HS-27A (cell line): Measurements from ENCODE around the gene RAPGEF3.
A peak's percentile ranks its signal among the peaks of the same experiment; 100 is the strongest.

Experiments
- DNase-seq: peaks from one replicate; pipeline ENCODE4 v3.0.0-alpha.2; 2012; ENCODE audit warnings: low read depth, missing footprints

The RAPGEF3 gene

GRCh38 chr12:47755655-47756562 lies 2.8 kb downstream of the RAPGEF3 start:
- DNase-seq, result no peak

GRCh38 chr12:47754881-47755280 lies 3.8 kb downstream of the RAPGEF3 start:
- DNase-seq, result no peak

DNA sequence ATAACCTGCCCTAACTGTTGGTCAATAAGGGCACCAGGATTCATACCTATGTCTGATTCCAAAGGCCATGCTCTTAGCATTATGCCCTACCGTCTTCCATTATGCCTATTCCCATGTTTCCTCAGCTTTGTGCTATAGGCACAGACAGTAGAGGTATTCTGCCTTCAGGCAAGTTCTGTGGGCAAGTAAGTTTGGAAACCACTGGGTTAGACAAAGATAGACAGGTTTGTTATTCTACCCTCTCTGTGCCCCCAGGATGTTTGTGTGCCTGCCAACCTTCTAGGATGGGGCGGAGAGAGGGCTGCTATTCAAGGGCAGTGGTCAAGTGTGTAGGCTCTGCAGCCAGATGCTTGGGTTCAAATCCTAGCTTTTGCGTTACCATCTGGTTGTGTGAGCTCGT lies 4.6 kb downstream of the RAPGEF3 start:
- DNase-seq, result no peak

DNA sequence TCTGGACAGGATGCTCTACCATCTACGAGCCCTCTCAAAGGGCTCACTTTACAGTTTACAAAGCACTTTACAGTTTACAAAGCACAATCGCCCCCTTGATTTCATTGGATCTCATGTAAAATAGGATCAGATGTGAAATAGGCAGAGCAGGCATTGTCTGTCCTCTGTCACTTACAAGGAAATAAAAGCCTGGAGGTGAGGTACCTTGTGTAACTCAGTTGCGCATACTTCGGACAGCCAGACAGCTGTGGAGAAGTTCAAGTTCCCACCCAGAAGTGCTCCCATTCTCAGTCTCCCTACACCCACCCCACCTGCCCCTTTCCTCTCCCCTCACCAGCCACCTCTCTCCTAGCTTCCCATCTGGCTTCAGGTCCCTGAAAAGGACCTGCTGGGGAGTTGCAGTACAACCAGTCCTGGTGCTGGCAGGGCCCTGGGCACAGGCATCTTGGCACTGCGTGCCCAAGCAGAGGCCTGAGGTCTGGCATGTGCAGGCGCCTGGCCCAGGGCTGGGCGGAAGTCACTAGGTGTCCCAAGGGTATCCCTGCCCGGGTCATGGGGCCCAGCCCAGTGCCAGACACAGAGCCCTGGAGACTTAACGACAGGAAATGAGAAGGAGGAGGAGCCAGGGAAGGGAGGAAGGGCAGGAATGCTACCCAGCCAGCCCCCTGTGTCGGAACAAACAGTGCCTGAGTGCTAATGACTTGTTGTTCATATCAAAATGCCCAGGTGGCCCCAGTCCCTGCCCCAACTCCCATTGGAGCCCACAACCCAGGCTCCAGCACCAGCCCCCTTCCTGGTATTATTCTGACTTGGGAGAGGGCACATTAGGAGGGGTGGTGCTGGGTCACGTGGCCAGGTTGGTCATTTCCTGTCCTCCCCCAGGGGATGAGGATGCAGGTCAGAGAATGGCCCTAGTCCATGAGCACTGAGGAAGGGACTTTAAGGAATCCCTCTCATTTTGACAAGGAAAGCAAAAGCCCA lies 5.4 kb downstream of the RAPGEF3 start:
- no peak for DNase-seq

- peak; percentile 48 for DNase-seq
Observed at GRCh38 chr12:47752552-47752951, 6.1 kb downstream of the RAPGEF3 start.

DNA sequence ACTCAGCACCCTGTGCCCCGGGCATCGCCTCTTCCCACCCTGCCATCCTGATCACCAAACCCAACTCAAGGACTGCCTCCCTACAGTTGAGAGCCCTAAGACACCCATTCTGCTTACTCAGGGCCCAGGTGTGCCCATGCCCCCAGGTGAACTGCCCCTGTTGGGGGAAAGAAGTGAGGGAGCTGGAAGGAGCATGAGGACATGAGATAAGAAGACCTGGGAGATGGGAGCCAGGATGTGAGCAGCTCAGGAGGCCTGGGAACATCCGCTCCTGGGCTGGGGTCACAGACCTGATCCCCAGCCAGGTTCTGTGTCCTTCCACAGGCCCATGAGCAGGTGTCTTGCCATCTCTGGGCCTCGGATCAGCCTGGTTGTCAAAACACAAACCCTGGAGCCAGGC lies 6.6 kb downstream of the RAPGEF3 start:
- DNase-seq, result no peak

DNA sequence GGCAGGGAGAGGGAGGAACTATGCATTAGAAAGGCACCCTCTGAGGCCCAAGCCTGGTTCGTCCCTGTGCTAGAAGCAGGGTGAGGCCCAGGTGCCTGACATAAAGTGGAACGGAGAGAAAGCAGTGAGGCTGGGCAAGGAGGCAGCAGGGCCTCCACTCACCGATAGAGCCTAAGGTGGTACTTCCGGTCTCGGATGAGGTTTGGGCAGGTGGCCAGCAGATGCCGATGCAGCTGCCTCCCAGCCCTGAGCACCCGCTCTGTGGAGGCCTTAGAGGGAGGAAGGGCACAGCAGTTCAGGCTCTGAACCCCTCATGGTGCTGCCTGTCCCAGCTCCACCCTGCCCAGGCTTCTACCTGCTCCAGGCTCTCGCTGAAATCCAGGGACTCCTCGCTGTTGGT lies 7.1 kb downstream of the RAPGEF3 start:
- DNase-seq, result no peak

GRCh38 chr12:47750916-47751470 lies 7.7 kb downstream of the RAPGEF3 start:
- DNase-seq, result no peak

- no peak for DNase-seq
Observed at GRCh38 chr12:47750229-47750798, 8.4 kb downstream of the RAPGEF3 start.

- DNase-seq, result no peak
Observed at GRCh38 chr12:47748899-47749298, 9.8 kb downstream of the RAPGEF3 start.

GRCh38 chr12:47748507-47748828 lies 10.2 kb downstream of the RAPGEF3 start:
- DNase-seq, result no peak

GRCh38 chr12:47747596-47748506 lies 10.8 kb downstream of the RAPGEF3 start:
- DNase-seq, result no peak

DNA sequence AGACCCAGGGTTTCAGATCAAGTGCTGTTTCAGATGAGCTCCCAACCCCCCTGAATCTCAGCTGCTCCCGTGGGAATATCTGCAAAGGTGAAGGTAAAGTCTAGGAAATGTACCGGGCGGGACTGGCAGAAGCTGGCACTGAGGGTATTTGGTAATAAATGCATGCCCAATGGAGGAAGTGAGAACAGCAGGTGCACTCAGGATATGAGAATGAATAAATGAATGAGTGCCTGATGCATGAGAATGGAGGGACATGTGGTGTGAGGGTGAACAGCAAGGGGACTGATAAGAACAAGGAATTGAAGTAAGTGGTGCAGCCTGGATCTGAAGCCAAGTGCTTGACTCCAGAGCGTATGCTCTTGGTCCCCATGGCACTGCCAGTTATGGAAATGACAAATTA lies 11.6 kb downstream of the RAPGEF3 start:
- no peak for DNase-seq

GRCh38 chr12:47746523-47746922 lies 12.2 kb downstream of the RAPGEF3 start:
- no peak for DNase-seq

GRCh38 chr12:47746073-47746472 lies 12.6 kb downstream of the RAPGEF3 start:
- no peak for DNase-seq

- DNase-seq, result no peak
Observed at GRCh38 chr12:47745485-47746041, 13.1 kb downstream of the RAPGEF3 start.

- no peak for DNase-seq
Observed at GRCh38 chr12:47744778-47745436, 13.8 kb downstream of the RAPGEF3 start.

GRCh38 chr12:47744005-47744651 lies 14.6 kb downstream of the RAPGEF3 start:
- DNase-seq, result no peak

DNA sequence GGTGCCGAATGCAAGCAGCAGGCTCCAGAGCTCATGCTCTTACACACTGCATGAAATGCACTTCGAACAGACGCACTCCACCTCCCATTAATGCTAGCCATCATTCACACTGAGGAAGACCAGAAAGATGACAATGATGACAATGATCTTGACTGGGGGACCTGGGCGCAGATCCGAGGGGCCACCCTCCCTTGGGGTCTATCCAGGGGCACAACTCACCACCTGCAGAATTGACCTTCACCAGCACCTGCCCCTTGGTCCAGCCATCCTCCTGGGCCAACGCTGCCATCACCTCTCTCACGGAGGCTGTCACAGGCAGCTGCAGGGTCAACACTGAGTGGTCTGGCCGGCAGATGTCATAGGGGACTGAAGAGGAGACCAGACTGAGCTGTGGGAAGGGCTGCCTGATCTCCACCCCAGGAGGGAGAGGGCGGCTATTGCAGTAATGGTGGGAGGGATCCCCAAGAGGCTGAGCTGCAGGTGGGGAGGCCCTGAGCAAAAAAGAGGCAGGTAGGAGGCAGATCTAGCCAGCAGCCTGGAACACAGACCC lies 15.3 kb downstream of the RAPGEF3 start:
- no peak for DNase-seq
